Suprapubic skin (tissue), 3 donors: ENCODE measurements around the gene LYPD6B.

Experiments
- CTCF ChIP-seq, 2 donors: fragments of 200-600 bp in 1 of 2; fragments of 450-650 bp in 1 of 2; sonication (generic) in 1 of 2; IDR thresholded peaks; one replicate each; pipeline ENCODE4 v1.5.1; 2016 to 2019; ENCODE audit warnings: antibody characterized with exemption in 2 of 2, mild to moderate bottlenecking in 1 of 2, moderate library complexity in 1 of 2
- EP300 ChIP-seq: sonication (generic); formaldehyde crosslinking; IDR thresholded peaks from one replicate; pipeline ENCODE4 v1.6.1; 2017; ENCODE audit warnings: antibody characterized with exemption
- POLR2A ChIP-seq, 2 donors: fragments of 450-650 bp; IDR thresholded peaks; one replicate each; pipeline ENCODE4 v1.6.1; 2017; ENCODE audit warnings: antibody characterized with exemption in 2 of 2, mild to moderate bottlenecking in 2 of 2, moderate library complexity in 2 of 2

- TF ChIP-seq CTCF (IDR thresholded peaks at IDR 0.05) (no peak), EP300 (no peak), POLR2A (IDR thresholded peaks at IDR 0.05) (no peak)
Measured at GRCh38 chr2:149158957-149159356, 120.5 kb downstream of the LYPD6B start.
